ENCODE results near the gene FAM170B. TPM values are rescaled to one million over a fixed set of nuclear protein-coding genes. Genes with fewer than 3 reads are reported as not detected.

The FAM170B gene
- total RNA-seq, 1 experiment from 2014 or later = not detected

Other genes starting within 250 kb of the FAM170B start
- gene LRRC18, start 194.2 kb downstream of the FAM170B start, total RNA-seq (2021; ENCODE audit: unreplicated experiment) = not detected
- 0.13 TPM for gene VSTM4, start 18.5 kb downstream of the FAM170B start, total RNA-seq (2021; ENCODE audit: unreplicated experiment)
- gene TMEM273, start 54.4 kb upstream of the FAM170B start, total RNA-seq (2021; ENCODE audit: unreplicated experiment) = 0.23 TPM
- gene C10orf71, start 165.1 kb upstream of the FAM170B start, total RNA-seq (2021; ENCODE audit: unreplicated experiment) = not detected